Muscle layer of duodenum (tissue), 2 donors: ENCODE measurements around the gene DNAJB12.
A peak's percentile ranks its signal among the peaks of the same experiment; 100 is the strongest.
"Not testable (repeated sequence)": the region's sequence is repeated elsewhere in the genome, so short reads cannot be mapped to it uniquely, and the experiment has no call there.

Experiments
- H3K27ac ChIP-seq: one replicate; pipeline ENCODE4 v1.7.0; 2013; ENCODE audit warnings: mild to moderate bottlenecking, low read length
- H3K27me3 ChIP-seq: one replicate; pipeline ENCODE4 v1.7.0; 2013; ENCODE audit warnings: low read depth, mild to moderate bottlenecking, control low read depth, low read length
- H3K36me3 ChIP-seq, 2 donors: one replicate each; pipeline ENCODE4 v1.7.0; 2013; ENCODE audit warnings: low read length in 2 of 2, control low read depth in 1 of 2, mild to moderate bottlenecking in 1 of 2; ENCODE audit not compliant: insufficient read depth in 2 of 2, control insufficient read depth in 1 of 2
- H3K4me1 ChIP-seq, 2 donors: one replicate each; pipeline ENCODE4 v1.7.0; 2013; ENCODE audit warnings: low read length in 2 of 2, mild to moderate bottlenecking in 2 of 2, control low read depth in 1 of 2, moderate library complexity in 1 of 2; ENCODE audit not compliant: insufficient read depth in 2 of 2, control insufficient read depth in 1 of 2
- H3K4me3 ChIP-seq, 2 donors: one replicate each; pipeline ENCODE4 v1.7.0; 2013; ENCODE audit warnings: low read length in 2 of 2, low read depth in 1 of 2, mild to moderate bottlenecking in 1 of 2
- H3K9me3 ChIP-seq, 2 donors: one replicate each; pipeline ENCODE4 v1.7.0; 2013; ENCODE audit warnings: low read length in 2 of 2, control low read depth in 1 of 2, mild to moderate bottlenecking in 1 of 2; ENCODE audit not compliant: control insufficient read depth in 1 of 2
- donor health status: healthy.

The DNAJB12 gene

GRCh38 chr10:72328829-72329204 is 25.9 kb downstream of the DNAJB12 start:
- Histone ChIP-seq H3K27me3 (no peaks in the 10 kb centered on the region), H3K9me3 (no peaks in the 10 kb centered on the region), H3K4me1 (peaks cover 13 to 42% of the 10 kb centered on the region in 2 donors), H3K4me3 (no peak overlapping the region), H3K36me3 (peaks cover 0 to 4% of the 10 kb centered on the region in 2 donors), H3K27ac (no peak overlapping the region)

GRCh38 chr10:72328045-72328828 is 26.5 kb downstream of the DNAJB12 start:
- H3K4me3 ChIP-seq, result no peak overlapping the region
- H3K27me3 ChIP-seq, result no peaks in the 10 kb centered on the region
- peaks cover 13 to 37% of the 10 kb centered on the region in 2 donors for H3K4me1 ChIP-seq
- H3K9me3 ChIP-seq, result no peaks in the 10 kb centered on the region
- no peaks in the 10 kb centered on the region for H3K36me3 ChIP-seq
- H3K27ac ChIP-seq, result no peak overlapping the region

- not testable (repeated sequence) for H3K27me3 ChIP-seq, H3K27ac ChIP-seq, H3K4me3 ChIP-seq, H3K9me3 ChIP-seq, H3K36me3 ChIP-seq
- peaks cover 13 to 32% of the 10 kb centered on the region in 2 donors for H3K4me1 ChIP-seq
Observed at GRCh38 chr10:72326665-72327603, 27.8 kb downstream of the DNAJB12 start.

GRCh38 chr10:72325243-72326175 is 29.2 kb downstream of the DNAJB12 start:
- not testable (repeated sequence) for H3K27me3 ChIP-seq, H3K9me3 ChIP-seq, H3K36me3 ChIP-seq, H3K27ac ChIP-seq, H3K4me3 ChIP-seq
- H3K4me1 ChIP-seq, result peaks cover 10 to 31% of the 10 kb centered on the region in 2 donors

GRCh38 chr10:72323771-72324191 is 30.9 kb downstream of the DNAJB12 start:
- Histone ChIP-seq H3K4me1 (peaks cover 17 to 37% of the 10 kb centered on the region in 2 donors), H3K27me3 (no peaks in the 10 kb centered on the region), H3K36me3 (peaks cover 0 to 3% of the 10 kb centered on the region in 2 donors), H3K4me3 (no peak overlapping the region), H3K9me3 (no peaks in the 10 kb centered on the region), H3K27ac (no peak overlapping the region)

GRCh38 chr10:72323108-72323749 is 31.5 kb downstream of the DNAJB12 start:
- Histone ChIP-seq H3K36me3 (peaks cover 0 to 3% of the 10 kb centered on the region in 2 donors), H3K4me1 (peaks cover 13 to 31% of the 10 kb centered on the region in 2 donors), H3K27me3 (no peaks in the 10 kb centered on the region), H3K27ac (no peak overlapping the region), H3K4me3 (no peak overlapping the region), H3K9me3 (no peaks in the 10 kb centered on the region)

GRCh38 chr10:72322280-72323058 is 32.2 kb downstream of the DNAJB12 start:
- Histone ChIP-seq H3K27ac (no peak overlapping the region), H3K36me3 (peaks cover 0 to 3% of the 10 kb centered on the region in 2 donors), H3K4me3 (no peak overlapping the region), H3K9me3 (no peaks in the 10 kb centered on the region), H3K27me3 (no peaks in the 10 kb centered on the region), H3K4me1 (peaks cover 12 to 25% of the 10 kb centered on the region in 2 donors)

GRCh38 chr10:72322030-72322279 is 32.8 kb downstream of the DNAJB12 start:
- peaks cover 0 to 3% of the 10 kb centered on the region in 2 donors for H3K36me3 ChIP-seq
- peaks cover 12 to 27% of the 10 kb centered on the region in 2 donors for H3K4me1 ChIP-seq
- H3K27ac ChIP-seq, result no peak overlapping the region
- H3K4me3 ChIP-seq, result no peak overlapping the region
- no peaks in the 10 kb centered on the region for H3K9me3 ChIP-seq
- H3K27me3 ChIP-seq, result no peaks in the 10 kb centered on the region

- H3K27ac ChIP-seq, result peak overlapping the region; percentile 87
- peaks cover 14 to 32% of the 10 kb centered on the region in 2 donors for H3K4me1 ChIP-seq
- peak overlapping the region in 1 of 2 donors; percentile 58 for H3K4me3 ChIP-seq
- peaks cover 0 to 3% of the 10 kb centered on the region in 2 donors for H3K36me3 ChIP-seq
- no peaks in the 10 kb centered on the region for H3K27me3 ChIP-seq
- H3K9me3 ChIP-seq, result no peaks in the 10 kb centered on the region
Observed at GRCh38 chr10:72321248-72322029, 33.3 kb downstream of the DNAJB12 start.
